IgD-negative memory B cell (primary cell): ENCODE results near the gene OPN5. TPM values are rescaled to one million over a fixed set of nuclear protein-coding genes. Genes with fewer than 3 reads are reported as not detected.

ENCODE experiments used
- H3K27ac Mint-ChIP-seq, 3 donors: one replicate each; pipeline ENCODE4 v1.8.0; 2020 to 2022; ENCODE audit warnings: mild to moderate bottlenecking in 3 of 3, mixed read lengths in 3 of 3, moderate library complexity in 1 of 3
- H3K27me3 Mint-ChIP-seq: one replicate; pipeline ENCODE4 v1.8.0; 2021; ENCODE audit warnings: mixed read lengths
- H3K36me3 Mint-ChIP-seq: one replicate; pipeline ENCODE4 v1.8.0; 2020; ENCODE audit warnings: mild to moderate bottlenecking, mixed read lengths
- H3K4me1 Mint-ChIP-seq, 3 donors: one replicate each; pipeline ENCODE4 v1.8.0; 2020 to 2022; ENCODE audit warnings: mixed read lengths in 3 of 3, mild to moderate bottlenecking in 1 of 3
- H3K4me3 Mint-ChIP-seq, 4 donors: one replicate each; pipeline ENCODE4 v1.8.0; 2020 to 2022; ENCODE audit warnings: mild to moderate bottlenecking in 4 of 4, mixed read lengths in 4 of 4, moderate library complexity in 3 of 4
- H3K9me3 Mint-ChIP-seq, 3 donors: one replicate each; pipeline ENCODE4 v1.8.0; 2020 to 2021; ENCODE audit warnings: mixed read lengths in 3 of 3, mild to moderate bottlenecking in 1 of 3
- polyA plus RNA-seq: library from polyadenylated mRNA; unstranded; fragments of 300-500 nt; fragmentation: Illumina TruSeq; gene quantifications from one replicate; pipeline ENCODE4 v1.2.3, GENCODE V29; 2021

OPN5 gene
- polyA plus RNA-seq, 1 donor from 2014 or later, result not detected

- H3K4me3 Mint-ChIP-seq, result no peak overlapping the region
- H3K4me1 Mint-ChIP-seq, result no peaks in the 10 kb centered on the region
- H3K9me3 Mint-ChIP-seq, result no peaks in the 10 kb centered on the region
- no peaks in the 10 kb centered on the region for H3K27me3 Mint-ChIP-seq
- no peak overlapping the region for H3K27ac Mint-ChIP-seq
- H3K36me3 Mint-ChIP-seq, result no peaks in the 10 kb centered on the region
Measured at GRCh38 chr6:47865206-47865605, 83.4 kb downstream of the OPN5 start.

GRCh38 chr6:47875593-47875992 is 93.8 kb downstream of the OPN5 start:
- H3K27ac Mint-ChIP-seq, result no peak overlapping the region
- H3K9me3 Mint-ChIP-seq, result peaks cover 0 to 2% (median 0%) of the 10 kb centered on the region in 3 donors
- peaks cover 4% of the 10 kb centered on the region for H3K27me3 Mint-ChIP-seq
- peaks cover 2% of the 10 kb centered on the region for H3K36me3 Mint-ChIP-seq
- no peak overlapping the region for H3K4me3 Mint-ChIP-seq
- H3K4me1 Mint-ChIP-seq, result no peaks in the 10 kb centered on the region

Other genes starting within 250 kb of the OPN5 start
- gene ADGRF4, start 83.5 kb upstream of the OPN5 start, polyA plus RNA-seq, result not detected